GM23338 (cell line): ENCODE measurements around the gene OSGIN1. TPM values are rescaled to one million over a fixed set of nuclear protein-coding genes. Genes with fewer than 3 reads are reported as not detected.

Experiments used
- ATAC-seq: fragments of 200-7000 bp; cut with Tn5 transposase; 3 replicates; pipeline ENCODE4 v1.9.1; 2020
- DNase-seq: peaks from one replicate; pipeline ENCODE4 v3.0.0-alpha.2; 2015; ENCODE audit warnings: low spot score
- H2AFZ ChIP-seq: fragments of 200-600 bp; sonication (generic); 2 replicates; pipeline ENCODE4 v1.8.0; 2016; ENCODE audit warnings: antibody characterized with exemption, mild to moderate bottlenecking, moderate library complexity
- H3F3A ChIP-seq: fragments of 200-600 bp; sonication (generic); replicated peaks from 2 replicates; pipeline ENCODE4 v1.8.0; 2017; ENCODE audit warnings: antibody characterized with exemption, mixed run types, low read depth
- H3K27ac ChIP-seq: fragments of 200-600 bp; sonication (generic); 2 replicates; pipeline ENCODE4 v1.6.1; 2016; ENCODE audit warnings: low read depth
- H3K27me3 ChIP-seq: fragments of 200-600 bp; sonication (generic); 2 replicates; pipeline ENCODE4 v1.8.0; 2016; ENCODE audit warnings: mild to moderate bottlenecking, mixed run types, moderate library complexity; ENCODE audit not compliant: insufficient read depth
- H3K36me3 ChIP-seq: fragments of 200-600 bp; sonication (generic); 2 replicates; pipeline ENCODE4 v1.8.0; 2016; ENCODE audit warnings: mild to moderate bottlenecking; ENCODE audit not compliant: insufficient read depth
- H3K4me1 ChIP-seq: fragments of 200-600 bp; sonication (generic); 2 replicates; pipeline ENCODE4 v1.8.0; 2016; ENCODE audit warnings: mild to moderate bottlenecking, moderate library complexity; ENCODE audit not compliant: insufficient read depth
- H3K4me2 ChIP-seq: fragments of 200-600 bp; sonication (generic); 2 replicates; pipeline ENCODE4 v1.7.1; 2017; ENCODE audit warnings: mixed run types
- H3K4me3 ChIP-seq: fragments of 200-600 bp; sonication (generic); 2 replicates; pipeline ENCODE4 v1.6.1; 2016; ENCODE audit warnings: mixed run types
- H3K79me2 ChIP-seq: fragments of 200-600 bp; sonication (generic); replicated peaks from 2 replicates; pipeline ENCODE4 v1.8.0; 2017; ENCODE audit warnings: mild to moderate bottlenecking; ENCODE audit not compliant: insufficient read depth
- H3K9me2 ChIP-seq: fragments of 200-600 bp; sonication (generic); 2 replicates; pipeline ENCODE4 v1.8.0; 2017; ENCODE audit not compliant: insufficient read depth
- H4K20me1 ChIP-seq: fragments of 200-600 bp; sonication (generic); replicated peaks from 2 replicates; pipeline ENCODE4 v1.8.0; 2017; ENCODE audit warnings: mild to moderate bottlenecking; ENCODE audit not compliant: insufficient read depth
- H3K27ac Mint-ChIP-seq: 2 replicates; pipeline ENCODE4 v1.8.0; 2020; ENCODE audit warnings: inconsistent platforms, mild to moderate bottlenecking, moderate library complexity, mixed read lengths
- H3K27me3 Mint-ChIP-seq: 3 replicates; pipeline ENCODE4 v1.8.0; 2022; ENCODE audit warnings: low read depth, mild to moderate bottlenecking, moderate library complexity, mixed read lengths, inconsistent platforms; ENCODE audit not compliant: insufficient read depth, poor library complexity
- H3K36me3 Mint-ChIP-seq: 3 replicates; pipeline ENCODE4 v1.8.0; 2021; ENCODE audit warnings: low read depth, mild to moderate bottlenecking, inconsistent platforms, moderate library complexity, mixed read lengths
- H3K4me1 Mint-ChIP-seq: 3 replicates; pipeline ENCODE4 v1.8.0; 2020; ENCODE audit warnings: mild to moderate bottlenecking, inconsistent platforms, mixed read lengths
- H3K4me3 Mint-ChIP-seq: 3 replicates; pipeline ENCODE4 v1.8.0; 2021; ENCODE audit warnings: moderate library complexity, mild to moderate bottlenecking, inconsistent platforms, mixed read lengths
- H3K9me3 Mint-ChIP-seq: 3 replicates; pipeline ENCODE4 v1.8.0; 2020; ENCODE audit warnings: moderate library complexity, mild to moderate bottlenecking, inconsistent platforms, mixed read lengths
- CREB1 ChIP-seq: fragments of 250-450 bp; sonication (Bioruptor Pico); IDR thresholded peaks from 2 replicates; pipeline ENCODE4 v1.5.0; 2020; ENCODE audit warnings: low read depth, mild to moderate bottlenecking, moderate library complexity
- CTCF ChIP-seq, 2 experiments: fragments of 200-600 bp in 1 of 2; sonication (generic) in 1 of 2; conservative IDR thresholded peaks; 2 replicates each; pipeline versions ENCODE4 v1.5.1 to v1.6.1; 2016 to 2017; ENCODE audit warnings: antibody characterized with exemption in 2 of 2, low read depth in 2 of 2, mild to moderate bottlenecking in 2 of 2, moderate library complexity in 1 of 2
- ETS1 ChIP-seq: IDR thresholded peaks from 2 replicates; pipeline ENCODE4 v1.6.1; 2016; ENCODE audit warnings: antibody characterized with exemption
- EZH2 ChIP-seq: fragments of 200-600 bp; sonication (generic); IDR thresholded peaks from one replicate; pipeline ENCODE4 v1.8.0; 2017; ENCODE audit warnings: antibody characterized with exemption, mild to moderate bottlenecking, low read depth; ENCODE audit not compliant: unreplicated experiment
- EZH2phosphoT487 ChIP-seq: fragments of 200-600 bp; sonication (generic); IDR thresholded peaks from one replicate; pipeline ENCODE4 v1.8.1; 2018; ENCODE audit warnings: antibody characterized with exemption; ENCODE audit not compliant: unreplicated experiment
- JUNB ChIP-seq: IDR thresholded peaks from one replicate; pipeline ENCODE4 v1.6.1; 2016; ENCODE audit warnings: antibody characterized with exemption; ENCODE audit not compliant: unreplicated experiment
- NANOG ChIP-seq: IDR thresholded peaks from 2 replicates; pipeline ENCODE4 v1.6.1; 2016; ENCODE audit warnings: antibody characterized with exemption, borderline replicate concordance
- POLR2AphosphoS5 ChIP-seq: IDR thresholded peaks from 2 replicates; pipeline ENCODE4 v1.6.1; 2016; ENCODE audit warnings: antibody characterized with exemption, low read depth
- REST ChIP-seq: IDR thresholded peaks from one replicate; pipeline ENCODE4 v1.6.1; 2018; ENCODE audit warnings: antibody characterized with exemption; ENCODE audit not compliant: unreplicated experiment
- STAT1 ChIP-seq: IDR thresholded peaks from one replicate; pipeline ENCODE4 v1.6.1; 2016; ENCODE audit warnings: antibody characterized with exemption; ENCODE audit not compliant: unreplicated experiment
- ZNF114 ChIP-seq: fragments of 250-450 bp; sonication (Bioruptor Pico); IDR thresholded peaks from 2 replicates; pipeline ENCODE4 v1.5.0; 2020; ENCODE audit warnings: mild to moderate bottlenecking, moderate library complexity
- ZNF331 ChIP-seq: fragments of 250-450 bp; sonication (Bioruptor Pico); IDR thresholded peaks from 2 replicates; pipeline ENCODE4 v1.5.0; 2020; ENCODE audit warnings: low read depth, mild to moderate bottlenecking, moderate library complexity
- ZNF462 ChIP-seq: fragments of 250-450 bp; sonication (Bioruptor Pico); IDR thresholded peaks from 2 replicates; pipeline ENCODE4 v1.5.0; 2020; ENCODE audit warnings: mild to moderate bottlenecking, moderate library complexity
- polyA plus RNA-seq: library from polyadenylated mRNA; unstranded; fragments of >200 nt; fragmentation: Nextera tagmentation; extraction: Ambion mirVana; gene quantifications from 2 replicates; pipeline ENCODE4 v1.2.1, GENCODE V29; 2016
- total RNA-seq: library from RNA; depleted of rRNA; stranded (reverse); fragments of >200 nt; shearing (Covaris generic); gene quantifications from 2 replicates; pipeline ENCODE4 v1.2.3, GENCODE V29; 2014

The OSGIN1 gene
- total and polyA plus RNA-seq, 2 experiments from 2014 or later, result 0.32 to 1.6 TPM

- Mint-ChIP-seq H3K4me1 (peaks cover 3% of the 10 kb centered on the region), H3K27me3 (peaks cover 18% of the 10 kb centered on the region), H3K4me3 (no peak overlapping the region), H3K27ac (no peak overlapping the region), H3K36me3 (peaks cover 9% of the 10 kb centered on the region; the same call in 2 of the 3 replicates), H3K9me3 (peaks cover 17% of the 10 kb centered on the region)
- Histone ChIP-seq H3F3A (peaks cover 13% of the 10 kb centered on the region; the same call in 1 of the 2 replicates), H3K4me2 (no peak overlapping the region), H3K27ac (no peak overlapping the region), H3K4me1 (no peaks in the 10 kb centered on the region), H3K36me3 (no peaks in the 10 kb centered on the region), H3K9me2 (no peaks in the 10 kb centered on the region), H3K79me2 (no peaks in the 10 kb centered on the region), H3K4me3 (no peak overlapping the region), H4K20me1 (no peaks in the 10 kb centered on the region; the same call in 1 of the 2 replicates), H2AFZ (no peak overlapping the region), H3K27me3 (no peaks in the 10 kb centered on the region)
- ATAC-seq (no peak), DNase-seq (no peak)
- TF ChIP-seq NANOG (no peak), CREB1 (no peak), EZH2phosphoT487 (no peak), ZNF331 (CRISPR knock-in tag) (no peak), JUNB (no peak), ETS1 (no peak), EZH2 (no peak), CTCF (conservative IDR thresholded peaks at IDR 0.05; ENCODE audit: low read depth in 2 of 2) (no peak), ZNF462 (CRISPR knock-in tag) (no peak), STAT1 (no peak), ZNF114 (CRISPR knock-in tag) (no peak), POLR2AphosphoS5 (no peak), REST (no peak)
Observed at GRCh38 chr16:83948914-83949723, 3.9 kb upstream of the OSGIN1 start.
